MM.1S (cell line): Measurements from ENCODE around the gene ZNF366.

ENCODE experiments used
- DNase-seq: peaks from one replicate; pipeline ENCODE4 v3.0.0-alpha.2; 2015
- H2AFZ ChIP-seq: fragments of 300-600 bp; sonication (generic); 2 replicates; pipeline ENCODE4 v1.6.0; 2016; ENCODE audit warnings: antibody characterized with exemption, low read length
- H3F3A ChIP-seq: fragments of 300-600 bp; sonication (generic); 2 replicates; pipeline ENCODE4 v1.6.1; 2016; ENCODE audit warnings: mild to moderate bottlenecking, antibody characterized with exemption, low read length, moderate library complexity, mixed read lengths; ENCODE audit not compliant: insufficient read depth
- H3K27ac ChIP-seq: fragments of 300-600 bp; sonication (generic); 2 replicates; pipeline ENCODE4 v1.5.1; 2016; ENCODE audit warnings: mild to moderate bottlenecking, low read length
- H3K27me3 ChIP-seq: fragments of 300-600 bp; sonication (generic); replicated peaks from 2 replicates; pipeline ENCODE4 v1.6.0; 2016; ENCODE audit warnings: low read length; ENCODE audit not compliant: insufficient read depth
- H3K36me3 ChIP-seq: fragments of 300-600 bp; sonication (generic); replicated peaks from 2 replicates; pipeline ENCODE4 v1.6.1; 2016; ENCODE audit warnings: mild to moderate bottlenecking, low read length, mixed read lengths; ENCODE audit not compliant: insufficient read depth
- H3K4me1 ChIP-seq: fragments of 300-600 bp; sonication (generic); 2 replicates; pipeline ENCODE4 v1.6.1; 2016; ENCODE audit warnings: low read length, mixed read lengths
- H3K4me2 ChIP-seq: fragments of 300-600 bp; sonication (generic); 2 replicates; pipeline ENCODE4 v1.6.0; 2016; ENCODE audit warnings: low read depth, low read length
- H3K4me3 ChIP-seq: fragments of 300-600 bp; sonication (generic); 2 replicates; pipeline ENCODE4 v1.5.1; 2016; ENCODE audit warnings: low read length, mixed read lengths
- H3K79me2 ChIP-seq: fragments of 300-600 bp; sonication (generic); 2 replicates; pipeline ENCODE4 v1.6.1; 2016; ENCODE audit warnings: mixed run types, low read length, mixed read lengths
- H3K9ac ChIP-seq: fragments of 300-600 bp; sonication (generic); 2 replicates; pipeline ENCODE4 v1.6.1; 2016; ENCODE audit warnings: low read length, mixed read lengths
- H3K9me2 ChIP-seq: fragments of 300-600 bp; sonication (generic); replicated peaks from 2 replicates; pipeline ENCODE4 v1.6.1; 2016; ENCODE audit warnings: mild to moderate bottlenecking, low read length, mixed read lengths; ENCODE audit not compliant: insufficient read depth
- H3K9me3 ChIP-seq: fragments of 300-600 bp; sonication (generic); replicated peaks from 2 replicates; pipeline ENCODE4 v1.6.1; 2016; ENCODE audit warnings: mild to moderate bottlenecking, low read length, mixed read lengths; ENCODE audit not compliant: insufficient read depth
- H4K20me1 ChIP-seq: fragments of 300-600 bp; sonication (generic); 2 replicates; pipeline ENCODE4 v1.6.1; 2016; ENCODE audit warnings: mild to moderate bottlenecking, low read length, moderate library complexity, mixed read lengths; ENCODE audit not compliant: insufficient read depth
- CTCF ChIP-seq: fragments of 300-600 bp; sonication (generic); IDR thresholded peaks from 2 replicates; pipeline ENCODE4 v1.5.1; 2016; ENCODE audit warnings: antibody characterized with exemption, low read length, mixed read lengths
- EZH2 ChIP-seq: fragments of 300-600 bp; sonication (generic); optimal IDR thresholded peaks from 2 replicates; pipeline ENCODE3; 2017; ENCODE audit warnings: low read depth, mild to moderate bottlenecking, antibody characterized with exemption, low read length, mixed read lengths
- EZH2phosphoT487 ChIP-seq: fragments of 300-600 bp; sonication (generic); IDR thresholded peaks from 2 replicates; pipeline ENCODE4 v1.6.1; 2018; ENCODE audit warnings: antibody characterized with exemption, low read length

ZNF366 gene

GRCh38 chr5:72460413-72460812 is 46.8 kb downstream of the ZNF366 start:
- Histone ChIP-seq H3K9me2 (no peaks in the 10 kb centered on the region), H3K4me3 (no peak overlapping the region), H3F3A (peaks cover 1% of the 10 kb centered on the region; the same call in 1 of the 2 replicates), H3K9ac (no peak overlapping the region), H3K4me1 (no peaks in the 10 kb centered on the region), H3K9me3 (no peaks in the 10 kb centered on the region), H4K20me1 (no peaks in the 10 kb centered on the region), H3K4me2 (no peak overlapping the region), H3K27ac (no peak overlapping the region), H2AFZ (no peak overlapping the region), H3K36me3 (no peaks in the 10 kb centered on the region), H3K79me2 (no peaks in the 10 kb centered on the region), H3K27me3 (no peaks in the 10 kb centered on the region)
- TF ChIP-seq EZH2 (no peak), EZH2phosphoT487 (no peak), CTCF (no peak)
- DNase-seq: no peak

- no peak for DNase-seq
- Histone ChIP-seq H3K4me1 (no peaks in the 10 kb centered on the region), H3K9ac (no peak overlapping the region), H3K36me3 (no peaks in the 10 kb centered on the region), H3F3A (no peaks in the 10 kb centered on the region), H3K79me2 (no peaks in the 10 kb centered on the region), H4K20me1 (no peaks in the 10 kb centered on the region), H3K9me2 (no peaks in the 10 kb centered on the region), H3K27ac (no peak overlapping the region), H3K27me3 (no peaks in the 10 kb centered on the region), H2AFZ (no peak overlapping the region), H3K4me3 (no peak overlapping the region), H3K9me3 (no peaks in the 10 kb centered on the region), H3K4me2 (no peak overlapping the region)
- TF ChIP-seq EZH2phosphoT487 (no peak), EZH2 (no peak), CTCF (no peak)
Measured at GRCh38 chr5:72459913-72460312, 47.3 kb downstream of the ZNF366 start.

- DNase-seq: no peak
- no peaks in the 10 kb centered on the region for H3K79me2 ChIP-seq
- no peaks in the 10 kb centered on the region for H3F3A ChIP-seq
- no peaks in the 10 kb centered on the region for H3K9me2 ChIP-seq
- H3K4me2 ChIP-seq: no peak overlapping the region
- H3K36me3 ChIP-seq: no peaks in the 10 kb centered on the region
- no peaks in the 10 kb centered on the region for H3K27me3 ChIP-seq
- H4K20me1 ChIP-seq: no peaks in the 10 kb centered on the region
- H3K9me3 ChIP-seq: no peaks in the 10 kb centered on the region
- no peak overlapping the region for H3K4me3 ChIP-seq
- TF ChIP-seq CTCF (no peak), EZH2 (no peak), EZH2phosphoT487 (no peak)
- no peak overlapping the region for H3K27ac ChIP-seq
- no peaks in the 10 kb centered on the region for H3K4me1 ChIP-seq
- H3K9ac ChIP-seq: no peak overlapping the region
- no peak overlapping the region for H2AFZ ChIP-seq
Measured at GRCh38 chr5:72459089-72459661, 48.0 kb downstream of the ZNF366 start.
